ENCODE data around the gene UBXN10.

DNA sequence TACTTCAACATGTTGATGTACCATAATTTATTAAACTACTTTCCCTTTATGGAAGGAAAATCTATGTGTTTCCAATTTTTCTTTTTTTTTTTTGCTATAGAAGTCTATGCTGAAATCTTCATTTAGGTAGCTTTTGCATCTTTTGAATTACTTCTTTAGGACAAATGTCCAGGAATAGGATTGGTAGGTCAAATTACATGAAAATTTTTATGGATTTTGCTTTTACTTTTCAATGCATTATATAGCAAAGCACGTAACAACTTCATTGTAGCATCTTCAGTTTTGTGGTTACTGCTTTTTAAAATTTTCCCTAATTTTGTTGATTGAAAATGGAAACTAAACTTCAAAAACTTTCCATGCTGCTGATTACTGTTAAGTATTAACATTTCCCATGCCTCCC, 12.4 kb downstream of the UBXN10 start:
- TF ChIP-seq EZH2 (IDR thresholded peaks at IDR 0.05; ENCODE audit: low read length) = no peak
- TF ChIP-seq, protein P1, sequence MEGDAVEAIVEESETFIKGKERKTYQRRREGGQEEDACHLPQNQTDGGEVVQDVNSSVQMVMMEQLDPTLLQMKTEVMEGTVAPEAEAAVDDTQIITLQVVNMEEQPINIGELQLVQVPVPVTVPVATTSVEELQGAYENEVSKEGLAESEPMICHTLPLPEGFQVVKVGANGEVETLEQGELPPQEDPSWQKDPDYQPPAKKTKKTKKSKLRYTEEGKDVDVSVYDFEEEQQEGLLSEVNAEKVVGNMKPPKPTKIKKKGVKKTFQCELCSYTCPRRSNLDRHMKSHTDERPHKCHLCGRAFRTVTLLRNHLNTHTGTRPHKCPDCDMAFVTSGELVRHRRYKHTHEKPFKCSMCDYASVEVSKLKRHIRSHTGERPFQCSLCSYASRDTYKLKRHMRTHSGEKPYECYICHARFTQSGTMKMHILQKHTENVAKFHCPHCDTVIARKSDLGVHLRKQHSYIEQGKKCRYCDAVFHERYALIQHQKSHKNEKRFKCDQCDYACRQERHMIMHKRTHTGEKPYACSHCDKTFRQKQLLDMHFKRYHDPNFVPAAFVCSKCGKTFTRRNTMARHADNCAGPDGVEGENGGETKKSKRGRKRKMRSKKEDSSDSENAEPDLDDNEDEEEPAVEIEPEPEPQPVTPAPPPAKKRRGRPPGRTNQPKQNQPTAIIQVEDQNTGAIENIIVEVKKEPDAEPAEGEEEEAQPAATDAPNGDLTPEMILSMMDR (optimal IDR thresholded peaks at IDR 0.05 in 1 of 3, IDR thresholded peaks at IDR 0.05 in 1 of 3, conservative IDR thresholded peaks at IDR 0.05 in 1 of 3; ENCODE audit: extremely low read depth in 1 of 3, insufficient read depth in 2 of 3, low read length in 3 of 3) = no peak
